UCSD-AML1 (cell line): ENCODE measurements around the gene NLGN3.
A peak's percentile ranks its signal among the peaks of the same experiment; 100 is the strongest.
"Not testable (repeated sequence)": the region's sequence is repeated elsewhere in the genome, so short reads cannot be mapped to it uniquely, and the experiment has no call there.

ENCODE experiments used
- DNase-seq: peaks from one replicate; lab custom pipeline; 2025; ENCODE audit not compliant: unreplicated experiment; lab: John Stamatoyannopoulos, UW

The NLGN3 gene

GRCh38 chrX:71169586-71169985 is 24.9 kb downstream of the NLGN3 start:
- DNase-seq = no peak

DNA sequence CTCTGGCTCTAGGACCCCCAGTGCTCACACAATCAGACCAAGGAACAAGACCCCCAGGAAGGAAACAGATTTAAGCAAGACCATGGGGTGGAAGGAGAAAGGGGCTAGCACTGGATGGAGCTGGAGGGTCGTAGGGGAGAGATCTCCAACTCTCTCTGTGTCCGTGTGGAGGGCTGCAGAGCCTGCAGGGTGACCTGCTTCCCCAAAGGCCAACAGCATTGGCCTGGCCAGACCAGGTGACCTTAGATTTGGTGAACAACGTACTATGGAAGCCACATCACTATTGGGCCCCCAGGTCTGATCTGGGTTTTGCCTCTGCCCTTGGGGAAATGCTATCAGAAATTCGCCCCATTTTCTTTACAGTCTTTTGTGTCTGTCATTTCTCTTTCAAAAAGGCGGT is 26.0 kb downstream of the NLGN3 start:
- DNase-seq = no peak

DNA sequence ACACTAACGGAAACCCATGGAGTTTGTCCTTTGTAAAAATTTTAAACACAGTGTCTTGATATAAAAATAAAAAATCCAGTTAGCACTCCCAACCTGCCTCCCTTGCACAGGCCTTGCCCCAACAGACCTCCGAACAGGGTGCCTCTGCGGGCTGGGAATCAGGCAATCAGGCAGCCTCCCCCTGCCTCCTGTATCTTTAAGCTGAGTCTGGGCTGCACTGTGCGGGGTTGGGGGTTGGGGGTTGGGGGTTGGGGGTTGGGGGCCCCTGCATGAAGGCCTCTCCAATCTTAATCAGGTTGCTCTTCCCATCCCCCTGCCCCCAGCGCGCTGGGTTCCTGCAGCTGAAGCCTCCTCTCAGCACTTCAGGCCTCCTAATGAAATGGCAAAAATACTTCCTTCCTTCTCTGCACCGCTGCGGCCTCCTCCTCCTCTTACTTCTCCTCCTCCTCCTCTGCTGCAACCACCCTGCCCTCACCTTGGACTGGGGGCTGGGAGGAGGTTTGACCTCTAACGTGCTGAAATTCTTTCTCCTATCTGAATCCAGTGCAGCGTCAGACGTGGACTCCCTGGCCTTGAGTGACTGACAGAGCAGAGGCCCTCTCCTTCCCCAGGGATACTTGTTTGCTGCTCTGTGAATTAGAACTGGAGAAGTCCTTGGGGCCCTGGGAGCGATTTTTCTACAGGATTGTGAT is 26.6 kb downstream of the NLGN3 start:
- DNase-seq = peak; percentile 41

GRCh38 chrX:71173440-71173839 is 28.8 kb downstream of the NLGN3 start:
- DNase-seq = no peak

GRCh38 chrX:71174795-71175194 is 30.2 kb downstream of the NLGN3 start:
- DNase-seq = no peak

- DNase-seq = no peak
Observed at GRCh38 chrX:71175531-71175930, 30.9 kb downstream of the NLGN3 start.

- DNase-seq = no peak
Observed at GRCh38 chrX:71177327-71177726, 32.7 kb downstream of the NLGN3 start.

DNA sequence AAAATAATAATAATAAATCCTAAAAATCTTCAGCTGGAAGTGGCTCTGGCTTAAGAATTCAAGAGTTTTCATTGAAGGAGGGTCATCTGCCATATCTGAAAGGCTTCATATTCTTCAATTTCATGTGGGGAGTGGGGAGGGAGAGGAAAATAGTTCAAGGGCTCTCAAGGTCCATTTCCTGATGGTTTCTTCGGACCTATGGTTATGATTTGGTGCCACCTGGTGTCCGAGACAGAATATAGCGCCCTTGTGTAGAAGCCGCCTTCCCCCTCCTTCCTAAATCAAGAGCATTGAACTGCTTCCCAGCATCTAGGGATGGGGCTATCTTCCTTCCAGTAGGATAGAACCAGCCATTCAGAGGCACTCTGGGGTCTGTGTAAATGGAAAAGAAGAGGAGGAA is 34.3 kb downstream of the NLGN3 start:
- peak; percentile 43 for DNase-seq

- DNase-seq = not testable (repeated sequence)
Observed at GRCh38 chrX:71180579-71181265, 36.1 kb downstream of the NLGN3 start.

DNA sequence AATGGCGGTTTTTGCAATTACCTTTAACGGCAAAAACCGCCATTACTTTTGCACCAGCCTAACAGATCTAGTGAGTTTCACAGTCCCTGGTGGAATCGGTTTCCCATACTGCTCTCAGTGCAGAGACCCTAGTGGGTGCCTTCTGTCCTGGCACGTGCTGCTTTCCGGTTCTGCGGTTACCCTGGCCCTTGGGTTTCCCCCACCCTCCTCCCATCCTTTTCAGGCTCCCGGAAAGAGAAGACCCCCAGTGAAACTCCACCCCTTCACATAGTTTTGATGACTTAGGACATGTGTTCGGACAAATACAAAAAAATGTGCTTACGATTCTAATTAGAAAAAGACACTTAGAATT is 36.9 kb downstream of the NLGN3 start:
- peak; percentile 35 for DNase-seq

DNA sequence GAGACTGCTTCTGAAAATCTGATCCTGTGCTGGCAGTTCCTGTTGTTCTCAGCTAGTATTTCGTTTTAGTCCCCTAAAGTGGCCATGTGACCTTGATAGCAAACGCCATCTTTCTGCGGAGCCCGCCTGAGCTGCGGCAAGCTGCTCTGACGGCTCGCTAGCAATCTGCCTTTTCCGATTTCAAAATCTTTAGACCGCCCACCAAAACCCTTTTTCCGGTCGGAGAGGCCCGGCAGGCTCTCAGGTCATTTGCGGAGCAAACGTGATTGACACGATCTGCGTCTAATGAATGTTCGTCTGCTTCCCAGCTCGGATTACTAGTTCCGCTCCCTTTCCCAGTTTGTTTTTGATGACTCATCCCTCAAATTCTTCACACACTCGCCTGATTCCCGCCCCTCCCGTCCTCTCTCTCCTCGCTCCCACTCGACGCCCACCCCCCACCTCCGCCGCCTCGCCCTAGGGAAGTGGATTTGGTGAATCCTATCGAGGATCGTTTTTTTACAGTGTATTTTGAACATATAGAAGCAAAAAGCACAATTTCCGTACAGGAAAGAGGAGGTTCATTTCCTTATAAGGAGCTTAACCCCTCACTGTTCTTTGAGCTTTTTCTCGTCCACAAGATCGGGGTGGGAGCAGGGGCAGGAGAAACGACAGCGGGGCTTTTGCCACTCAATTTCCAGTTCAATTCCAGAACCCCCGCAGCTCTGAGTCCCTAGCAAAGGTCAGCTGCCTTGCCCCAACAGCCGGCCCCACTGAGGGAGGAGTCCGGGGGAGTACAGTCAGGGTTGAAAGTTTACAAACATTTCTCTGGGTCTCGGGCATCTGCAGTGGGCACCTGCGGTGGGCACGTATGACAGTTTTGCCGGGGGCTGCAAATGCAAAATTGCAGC is 37.5 kb downstream of the NLGN3 start:
- DNase-seq = peak; percentile 80

DNA sequence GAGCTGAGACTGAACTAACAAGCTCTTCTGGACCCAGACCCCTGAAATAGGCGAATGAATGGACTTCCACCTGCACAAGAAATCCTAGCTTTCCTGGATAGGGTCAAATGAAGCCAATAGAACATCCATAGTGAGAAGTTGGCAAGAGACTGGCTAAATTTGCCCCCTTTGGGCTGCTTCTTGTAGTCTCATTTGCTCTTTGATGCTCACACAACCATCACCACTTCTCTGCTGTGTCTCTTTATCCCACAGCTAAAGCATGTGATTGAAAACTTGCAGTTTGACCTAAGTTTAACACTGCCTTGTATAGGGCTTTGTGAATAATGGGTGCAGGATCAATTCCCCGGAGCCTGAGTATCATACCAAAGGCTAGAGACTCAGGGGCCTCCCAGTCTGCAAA is 38.2 kb downstream of the NLGN3 start:
- no peak for DNase-seq

DNA sequence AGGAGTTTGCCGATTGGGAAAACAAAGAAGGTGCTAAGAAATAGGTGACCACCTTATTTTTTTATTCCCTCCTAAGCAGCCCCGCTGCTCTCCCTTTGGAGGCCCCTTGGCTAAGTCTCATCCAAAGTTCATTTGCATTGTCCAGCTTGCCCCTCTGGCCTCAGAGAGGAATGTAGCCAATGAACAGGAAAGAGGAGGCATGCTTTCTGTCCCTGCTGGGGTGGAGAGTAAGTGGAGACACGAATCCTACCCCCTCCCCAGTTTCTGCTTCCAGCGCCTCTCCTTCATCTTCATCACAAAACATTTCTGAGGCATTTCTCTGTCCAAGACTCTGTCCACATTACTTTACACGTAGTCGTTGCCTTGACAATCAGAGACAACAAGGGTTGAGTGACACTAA is 38.7 kb downstream of the NLGN3 start:
- no peak for DNase-seq

DNA sequence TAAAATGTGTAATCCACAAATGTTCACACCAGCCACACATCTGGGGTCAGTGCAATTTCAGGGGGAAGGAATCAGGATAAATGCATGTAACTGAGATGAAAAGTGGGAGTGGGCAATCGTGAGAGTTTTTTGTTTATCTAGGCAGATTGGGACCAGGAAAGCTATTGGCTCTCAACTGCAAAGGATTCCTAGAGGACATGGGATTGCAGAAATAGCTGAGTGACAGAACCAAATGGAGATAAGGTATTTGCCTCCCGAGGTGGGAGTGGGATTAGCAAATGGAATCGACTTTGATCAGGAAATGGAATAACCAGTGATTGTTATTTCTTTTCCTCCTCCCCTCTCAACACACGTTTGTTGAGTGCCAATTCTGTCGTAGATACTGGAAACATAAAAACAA is 39.5 kb downstream of the NLGN3 start:
- no peak for DNase-seq

- DNase-seq = no peak
Observed at GRCh38 chrX:71184803-71185495, 40.3 kb downstream of the NLGN3 start.

DNA sequence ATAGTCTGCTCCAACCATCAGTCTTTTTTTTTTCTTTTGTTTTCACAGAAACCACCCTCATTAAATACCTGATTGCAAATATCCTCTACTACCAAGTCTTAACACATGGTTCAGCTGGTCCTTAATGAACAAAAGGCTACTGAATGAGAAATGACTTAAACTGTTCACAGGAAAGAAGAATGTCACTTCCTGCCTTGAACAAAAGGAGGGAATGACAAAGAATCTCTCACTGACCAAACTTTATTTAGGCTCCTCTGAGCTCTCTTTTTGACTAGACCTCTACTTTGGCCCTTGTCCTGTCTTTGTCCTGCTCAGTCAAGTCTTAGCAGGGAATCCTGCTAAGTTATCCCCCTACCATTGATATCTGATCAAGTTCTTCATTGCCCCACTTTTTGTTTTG is 46.6 kb downstream of the NLGN3 start:
- no peak for DNase-seq

DNA sequence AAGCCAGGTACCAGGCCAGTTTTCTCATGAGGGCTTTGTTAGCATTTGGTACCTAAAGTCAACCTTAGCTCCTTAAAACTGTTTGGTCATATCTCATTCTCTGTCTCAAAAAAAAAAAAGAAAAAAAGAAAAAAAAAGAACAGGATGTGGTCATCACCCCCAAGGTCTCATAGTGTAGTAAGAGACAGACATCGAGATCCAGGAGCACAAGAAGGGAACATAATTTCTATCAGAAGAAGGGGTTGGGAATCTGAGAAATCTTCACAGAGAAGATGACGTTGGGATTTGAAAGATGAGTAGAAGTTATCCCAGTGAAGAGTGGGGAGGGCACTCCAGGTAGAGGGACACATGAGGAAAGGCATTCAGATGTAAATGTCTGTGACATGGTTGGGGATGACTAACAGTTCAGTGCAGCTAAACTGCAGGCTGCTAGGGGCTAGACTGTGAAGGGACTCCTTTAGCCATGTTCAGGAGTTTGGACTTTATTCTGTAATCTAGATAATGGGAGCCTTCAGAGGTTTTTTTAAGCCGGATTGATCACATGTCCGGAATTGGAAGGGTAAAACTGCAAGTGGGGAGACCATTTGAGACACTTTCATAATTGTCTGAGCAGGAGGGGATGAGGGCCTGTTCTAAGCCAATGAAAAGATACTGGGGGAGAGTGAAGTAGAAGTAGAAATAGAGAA is 51.5 kb downstream of the NLGN3 start:
- DNase-seq = no peak

- peak; percentile 22 for DNase-seq
Observed at GRCh38 chrX:71198066-71198465, 53.4 kb downstream of the NLGN3 start.

DNA sequence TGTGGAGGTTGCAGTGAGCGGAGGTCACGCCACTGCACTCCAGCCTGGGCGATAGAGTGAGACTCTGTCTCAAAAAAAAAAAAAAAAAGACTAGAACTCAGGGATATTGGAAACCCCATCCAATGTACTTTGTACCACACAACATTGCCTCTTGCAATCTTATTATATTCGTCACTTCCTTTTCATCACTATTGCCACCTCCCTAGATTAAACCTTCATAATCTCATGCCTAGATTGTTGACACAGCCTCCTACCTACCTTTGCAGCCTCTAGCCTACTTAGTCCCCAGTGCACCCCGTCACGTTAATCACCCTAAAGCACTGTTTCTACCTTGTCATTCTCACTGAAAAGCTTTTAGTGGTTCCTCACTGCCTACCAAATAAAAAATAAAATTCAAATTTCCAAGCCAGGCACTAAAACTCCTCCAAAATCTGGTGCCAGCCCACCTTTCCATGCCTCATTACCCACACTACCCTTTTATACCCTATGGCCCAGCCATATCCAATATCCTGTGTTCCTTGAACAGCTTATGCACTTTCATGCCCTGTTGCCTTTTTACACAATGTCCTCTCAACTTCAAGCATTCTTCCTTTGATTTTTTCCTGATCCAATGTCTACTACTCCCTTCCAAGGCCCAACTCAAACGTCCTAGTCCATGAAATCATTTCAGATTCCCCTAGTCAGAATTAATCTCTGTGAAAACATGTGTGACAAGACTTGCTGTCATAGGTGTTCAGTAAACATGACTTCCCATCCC is 54.8 kb downstream of the NLGN3 start:
- no peak for DNase-seq

GRCh38 chrX:71210816-71211215 is 66.2 kb downstream of the NLGN3 start:
- DNase-seq = no peak
